ENCODE measurements around the gene MLLT11. TPM values are rescaled to one million over a fixed set of nuclear protein-coding genes. Genes with fewer than 3 reads are reported as not detected.

Gene MLLT11
- total and polyA plus RNA-seq, 4 donors = 0.96 to 1.4 (median 1.2) TPM

- Histone ChIP-seq H3K36me3 (ENCODE audit: control insufficient read depth in 4 of 4, insufficient read depth in 4 of 4, low read length in 4 of 4) (peaks cover 23 to 30% (median 28%) of the 10 kb centered on the region in 4 donors), H3K4me1 (ENCODE audit: control insufficient read depth in 5 of 5, insufficient read depth in 5 of 5, low read length in 5 of 5) (peaks cover 0 to 9% (median 4%) of the 10 kb centered on the region in 5 donors), H3K27me3 (ENCODE audit: control insufficient read depth in 3 of 3, insufficient read depth in 3 of 3, low read length in 2 of 3) (no peaks in the 10 kb centered on the region), H3K9ac (ENCODE audit: insufficient read depth in 1 of 2, low read length in 2 of 2) (no peak overlapping the region), H3K4me3 (no peak overlapping the region), H3K27ac (ENCODE audit: low read depth in 1 of 2, low read length in 1 of 2) (no peak overlapping the region), H3K9me3 (ENCODE audit: control insufficient read depth in 4 of 4, insufficient read depth in 3 of 4, low read length in 3 of 4) (no peaks in the 10 kb centered on the region)
- WGBS, 2 donors = 89% methylated on average over 2 of the region's 2 CpGs
- DNase-seq (no peak), ATAC-seq (ENCODE audit: insufficient read depth, low FRiP score) (no peak)
- TF ChIP-seq CTCF (IDR thresholded peaks at IDR 0.05; ENCODE audit: control extremely low read depth, extremely low read depth) = no peak
These were observed 10.0 kb upstream of the MLLT11 start for GRCh38 chr1:151050051-151050688.

DNA sequence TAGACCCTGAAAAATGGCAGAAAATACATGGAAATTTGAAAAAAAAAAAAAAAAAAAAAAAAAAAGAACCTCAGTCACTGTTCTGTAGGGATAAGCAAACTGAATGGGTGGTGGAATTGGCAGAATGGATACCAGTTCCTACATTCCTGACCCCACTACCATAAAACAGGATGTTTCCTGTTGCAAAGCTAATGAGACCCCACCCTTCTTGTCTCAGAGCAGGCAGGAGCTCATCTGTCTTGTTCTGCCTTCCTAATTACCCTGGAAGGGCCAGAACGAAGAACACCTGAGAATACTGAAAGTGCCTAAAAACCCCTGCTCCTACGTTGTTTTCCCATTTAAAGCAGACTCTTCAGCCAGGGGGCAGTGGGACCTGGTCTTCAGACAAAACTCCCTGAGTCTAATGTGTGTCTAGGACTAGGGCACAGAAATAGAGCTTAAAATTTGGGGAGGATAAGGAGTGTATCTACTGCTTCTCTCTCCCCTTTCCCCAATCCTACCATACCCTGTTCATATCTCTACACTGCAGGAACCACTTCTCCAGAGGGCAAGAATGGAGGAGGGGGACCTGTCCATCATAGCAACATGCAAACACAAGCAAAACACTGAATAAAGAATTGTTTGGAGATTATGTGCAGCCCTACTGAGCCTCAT lies 8.7 kb upstream of the MLLT11 start:
- DNase-seq (no peak), ATAC-seq (ENCODE audit: insufficient read depth, low FRiP score) (no peak)
- Histone ChIP-seq H3K4me3 (no peak overlapping the region), H3K27ac (ENCODE audit: low read depth in 1 of 2, low read length in 1 of 2) (no peak overlapping the region), H3K27me3 (ENCODE audit: control insufficient read depth in 3 of 3, insufficient read depth in 3 of 3, low read length in 2 of 3) (no peaks in the 10 kb centered on the region), H3K9me3 (ENCODE audit: control insufficient read depth in 4 of 4, insufficient read depth in 3 of 4, low read length in 3 of 4) (no peaks in the 10 kb centered on the region), H3K36me3 (ENCODE audit: control insufficient read depth in 4 of 4, insufficient read depth in 4 of 4, low read length in 4 of 4) (peaks cover 35 to 41% (median 38%) of the 10 kb centered on the region in 4 donors), H3K4me1 (ENCODE audit: control insufficient read depth in 5 of 5, insufficient read depth in 5 of 5, low read length in 5 of 5) (peaks cover under 1 to 17% (median 7%) of the 10 kb centered on the region in 5 donors), H3K9ac (ENCODE audit: insufficient read depth in 1 of 2, low read length in 2 of 2) (no peak overlapping the region)
- WGBS, 2 donors = 85 to 89% methylated on average over 2 of the region's 2 CpGs
- TF ChIP-seq CTCF (IDR thresholded peaks at IDR 0.05; ENCODE audit: control extremely low read depth, extremely low read depth) = no peak

GRCh38 chr1:151054971-151055547 lies 5.1 kb upstream of the MLLT11 start:
- DNase-seq (no peak), ATAC-seq (ENCODE audit: insufficient read depth, low FRiP score) (no peak)
- H3K36me3 ChIP-seq (ENCODE audit: control insufficient read depth in 4 of 4, insufficient read depth in 4 of 4, low read length in 4 of 4) = peaks cover 35 to 44% (median 40%) of the 10 kb centered on the region in 4 donors
- H3K4me3 ChIP-seq = no peak overlapping the region
- H3K9me3 ChIP-seq (ENCODE audit: control insufficient read depth in 4 of 4, insufficient read depth in 3 of 4, low read length in 3 of 4) = no peaks in the 10 kb centered on the region
- TF ChIP-seq CTCF (IDR thresholded peaks at IDR 0.05; ENCODE audit: control extremely low read depth, extremely low read depth) = no peak
- peak overlapping the region in 1 of 2 donors; percentile 1 for H3K27ac ChIP-seq (ENCODE audit: low read depth in 1 of 2, low read length in 1 of 2)
- no peaks in the 10 kb centered on the region for H3K27me3 ChIP-seq (ENCODE audit: control insufficient read depth in 3 of 3, insufficient read depth in 3 of 3, low read length in 2 of 3)
- peaks cover 11 to 21% (median 15%) of the 10 kb centered on the region in 5 donors for H3K4me1 ChIP-seq (ENCODE audit: control insufficient read depth in 5 of 5, insufficient read depth in 5 of 5, low read length in 5 of 5)
- 86 to 90% methylated on average over 4 of the region's 4 CpGs for WGBS, 2 donors
- no peak overlapping the region for H3K9ac ChIP-seq (ENCODE audit: insufficient read depth in 1 of 2, low read length in 2 of 2)

All from lung (tissue), 12 donors.